ENCODE measurements around the gene IL21R. TPM values are rescaled to one million over a fixed set of nuclear protein-coding genes. Genes with fewer than 3 reads are reported as not detected.

The IL21R gene
- total RNA-seq, 6 experiments from 2014 or later, result 0.96 to 1.8 (median 1.2) TPM

GRCh38 chr16:27359615-27360014 is 42.4 kb upstream of the IL21R start:
- DNase-seq, result no peak
- Mint-ChIP-seq H3K4me1 (ENCODE audit: low read depth) (peaks cover 22% of the 10 kb centered on the region), H3K9me3 (no peaks in the 10 kb centered on the region), H3K4me3 (no peak overlapping the region), H3K36me3 (ENCODE audit: low read depth) (peaks cover 46% of the 10 kb centered on the region), H3K27me3 (ENCODE audit: insufficient read depth) (no peaks in the 10 kb centered on the region), H3K27ac (no peak overlapping the region)
- no peak for TF ChIP-seq CTCF (IDR thresholded peaks at IDR 0.05)

- Mint-ChIP-seq H3K4me1 (ENCODE audit: low read depth) (peaks cover 36% of the 10 kb centered on the region), H3K27me3 (ENCODE audit: insufficient read depth) (no peaks in the 10 kb centered on the region), H3K36me3 (ENCODE audit: low read depth) (peaks cover 36% of the 10 kb centered on the region), H3K9me3 (no peaks in the 10 kb centered on the region), H3K4me3 (no peak overlapping the region), H3K27ac (no peak overlapping the region)
- DNase-seq, result no peak
- TF ChIP-seq CTCF (IDR thresholded peaks at IDR 0.05), result no peak
Observed at GRCh38 chr16:27361987-27362386, 40.0 kb upstream of the IL21R start.

- H3K9me3 Mint-ChIP-seq, result no peaks in the 10 kb centered on the region
- peaks cover 39% of the 10 kb centered on the region for H3K4me1 Mint-ChIP-seq (ENCODE audit: low read depth)
- TF ChIP-seq CTCF (IDR thresholded peaks at IDR 0.05), result no peak
- no peak overlapping the region for H3K27ac Mint-ChIP-seq
- no peaks in the 10 kb centered on the region for H3K27me3 Mint-ChIP-seq (ENCODE audit: insufficient read depth)
- no peak overlapping the region for H3K4me3 Mint-ChIP-seq
- H3K36me3 Mint-ChIP-seq (ENCODE audit: low read depth), result peaks cover 36% of the 10 kb centered on the region
- no peak for DNase-seq
Observed at GRCh38 chr16:27362570-27363245, 39.3 kb upstream of the IL21R start.

- H3K4me3 Mint-ChIP-seq, result no peak overlapping the region
- no peaks in the 10 kb centered on the region for H3K9me3 Mint-ChIP-seq
- peak; percentile 34 for TF ChIP-seq CTCF (IDR thresholded peaks at IDR 0.05)
- H3K4me1 Mint-ChIP-seq (ENCODE audit: low read depth), result peaks cover 42% of the 10 kb centered on the region
- no peak overlapping the region for H3K27ac Mint-ChIP-seq
- no peaks in the 10 kb centered on the region for H3K27me3 Mint-ChIP-seq (ENCODE audit: insufficient read depth)
- DNase-seq, result no peak
- H3K36me3 Mint-ChIP-seq (ENCODE audit: low read depth), result peaks cover 32% of the 10 kb centered on the region
Observed at GRCh38 chr16:27363246-27363632, 38.7 kb upstream of the IL21R start.

- no peak overlapping the region for H3K27ac Mint-ChIP-seq
- H3K4me3 Mint-ChIP-seq, result no peak overlapping the region
- no peaks in the 10 kb centered on the region for H3K9me3 Mint-ChIP-seq
- TF ChIP-seq CTCF (IDR thresholded peaks at IDR 0.05), result no peak
- peaks cover 39% of the 10 kb centered on the region for H3K4me1 Mint-ChIP-seq (ENCODE audit: low read depth)
- DNase-seq, result no peak
- H3K27me3 Mint-ChIP-seq (ENCODE audit: insufficient read depth), result peaks cover under 1% of the 10 kb centered on the region; the same call in 1 of the 2 replicates
- H3K36me3 Mint-ChIP-seq (ENCODE audit: low read depth), result peaks cover 27% of the 10 kb centered on the region
Observed at GRCh38 chr16:27363797-27364196, 38.2 kb upstream of the IL21R start.
